ENCODE results near the gene CCDC194.
"Not testable (repeated sequence)": the region's sequence is repeated elsewhere in the genome, so short reads cannot be mapped to it uniquely, and the experiment has no call there.

CCDC194 gene

GRCh38 chr19:17363852-17364605 is 30.0 kb downstream of the CCDC194 start:
- not testable (repeated sequence) for H3K36me3 ChIP-seq (ENCODE audit: control insufficient read depth, insufficient read depth, low read length); H3K4me3 ChIP-seq (ENCODE audit: low read depth, low read length); H3K9ac ChIP-seq (ENCODE audit: low read length); H3K27ac ChIP-seq (ENCODE audit: low read depth, low read length); H3K4me1 ChIP-seq (ENCODE audit: control insufficient read depth, insufficient read depth, low read length); H3K9me3 ChIP-seq (ENCODE audit: control insufficient read depth, insufficient read depth, low read depth, low read length); H3K27me3 ChIP-seq (ENCODE audit: control insufficient read depth, insufficient read depth, low read length)

GRCh38 chr19:17359905-17360800 is 33.8 kb downstream of the CCDC194 start:
- Histone ChIP-seq H3K9ac (ENCODE audit: low read length) (no peak overlapping the region), H3K4me3 (ENCODE audit: low read depth, low read length) (no peak overlapping the region), H3K4me1 (ENCODE audit: control insufficient read depth, insufficient read depth, low read length) (no peaks in the 10 kb centered on the region; the same call in 1 of the 2 replicates), H3K27me3 (ENCODE audit: control insufficient read depth, insufficient read depth, low read length) (no peaks in the 10 kb centered on the region), H3K36me3 (ENCODE audit: control insufficient read depth, insufficient read depth, low read length) (no peaks in the 10 kb centered on the region), H3K27ac (ENCODE audit: low read depth, low read length) (no peak overlapping the region), H3K9me3 (ENCODE audit: control insufficient read depth, insufficient read depth, low read depth, low read length) (no peaks in the 10 kb centered on the region)

DNA sequence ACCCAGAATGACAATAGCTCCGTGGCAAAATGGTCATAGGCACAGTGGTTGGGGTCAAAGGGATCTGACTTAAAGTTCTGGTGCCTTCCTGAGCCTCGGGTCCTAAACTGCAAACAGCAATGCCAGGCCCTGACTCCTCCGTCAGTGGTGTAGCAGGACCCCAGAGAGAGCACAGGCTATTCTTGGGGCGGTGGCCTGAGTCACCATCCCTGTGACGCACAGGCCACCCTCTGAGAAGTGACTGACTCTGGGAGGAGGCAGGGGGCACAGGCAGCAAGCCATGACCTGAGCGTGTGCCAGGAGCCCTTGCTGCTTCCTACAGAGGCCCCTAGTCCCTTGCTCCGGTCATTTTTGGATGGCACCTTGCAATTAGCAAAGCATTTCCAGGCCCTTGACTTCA is 35.6 kb downstream of the CCDC194 start:
- Histone ChIP-seq H3K36me3 (ENCODE audit: control insufficient read depth, insufficient read depth, low read length) (no peaks in the 10 kb centered on the region), H3K9ac (ENCODE audit: low read length) (no peak overlapping the region), H3K27me3 (ENCODE audit: control insufficient read depth, insufficient read depth, low read length) (no peaks in the 10 kb centered on the region), H3K27ac (ENCODE audit: low read depth, low read length) (no peak overlapping the region), H3K4me1 (ENCODE audit: control insufficient read depth, insufficient read depth, low read length) (no peaks in the 10 kb centered on the region; the same call in 1 of the 2 replicates), H3K4me3 (ENCODE audit: low read depth, low read length) (no peak overlapping the region), H3K9me3 (ENCODE audit: control insufficient read depth, insufficient read depth, low read depth, low read length) (no peaks in the 10 kb centered on the region)

GRCh38 chr19:17357724-17358123 is 36.3 kb downstream of the CCDC194 start:
- H3K36me3 ChIP-seq (ENCODE audit: control insufficient read depth, insufficient read depth, low read length), result no peaks in the 10 kb centered on the region
- H3K27me3 ChIP-seq (ENCODE audit: control insufficient read depth, insufficient read depth, low read length), result no peaks in the 10 kb centered on the region
- H3K27ac ChIP-seq (ENCODE audit: low read depth, low read length), result no peak overlapping the region
- H3K4me1 ChIP-seq (ENCODE audit: control insufficient read depth, insufficient read depth, low read length), result no peaks in the 10 kb centered on the region; the same call in 1 of the 2 replicates
- H3K9me3 ChIP-seq (ENCODE audit: control insufficient read depth, insufficient read depth, low read depth, low read length), result no peaks in the 10 kb centered on the region
- no peak overlapping the region for H3K4me3 ChIP-seq (ENCODE audit: low read depth, low read length)
- no peak overlapping the region for H3K9ac ChIP-seq (ENCODE audit: low read length)

DNA sequence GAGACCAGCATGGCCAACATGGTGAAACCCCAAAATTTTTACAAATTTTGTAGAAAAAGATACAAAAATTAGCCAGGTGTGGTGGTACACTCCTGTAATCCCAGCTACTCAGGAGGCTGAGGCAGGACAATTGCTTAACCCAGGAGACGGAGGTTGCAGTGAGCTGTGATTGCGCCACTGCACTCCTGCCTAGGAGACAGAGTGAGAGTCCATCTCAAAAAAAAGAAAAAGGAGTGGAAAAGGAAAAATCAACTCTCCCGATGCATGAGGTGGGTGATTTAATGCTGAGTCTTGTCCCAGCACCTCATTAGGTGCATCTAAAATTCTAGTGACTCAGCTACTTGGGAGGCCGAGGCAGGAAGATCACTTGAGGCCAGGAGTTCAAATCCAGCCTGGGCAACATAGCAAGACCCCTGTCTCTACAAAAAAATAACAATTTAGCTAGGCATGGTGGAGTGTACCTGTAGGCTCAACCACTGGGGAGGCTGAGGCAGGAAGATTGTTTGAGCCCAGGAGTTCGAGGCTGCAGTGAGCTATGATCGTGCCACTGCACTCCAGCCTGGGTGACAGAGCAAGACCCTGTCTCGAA is 36.8 kb downstream of the CCDC194 start:
- no peak overlapping the region for H3K27ac ChIP-seq (ENCODE audit: low read depth, low read length)
- H3K36me3 ChIP-seq (ENCODE audit: control insufficient read depth, insufficient read depth, low read length), result no peaks in the 10 kb centered on the region

GRCh38 chr19:17353386-17353785 is 40.6 kb downstream of the CCDC194 start:
- Histone ChIP-seq H3K27ac (ENCODE audit: low read depth, low read length) (no peak overlapping the region), H3K4me3 (ENCODE audit: low read depth, low read length) (no peak overlapping the region), H3K9ac (ENCODE audit: low read length) (no peak overlapping the region), H3K27me3 (ENCODE audit: control insufficient read depth, insufficient read depth, low read length) (no peaks in the 10 kb centered on the region), H3K9me3 (ENCODE audit: control insufficient read depth, insufficient read depth, low read depth, low read length) (no peaks in the 10 kb centered on the region), H3K4me1 (ENCODE audit: control insufficient read depth, insufficient read depth, low read length) (peaks cover 13% of the 10 kb centered on the region; the same call in 1 of the 2 replicates), H3K36me3 (ENCODE audit: control insufficient read depth, insufficient read depth, low read length) (no peaks in the 10 kb centered on the region)

More for the DNA sequence above, 36.8 kb downstream of the CCDC194 start:
- Histone ChIP-seq H3K9me3 (ENCODE audit: control insufficient read depth, insufficient read depth, low read depth, low read length) (no peaks in the 10 kb centered on the region), H3K4me1 (ENCODE audit: control insufficient read depth, insufficient read depth, low read length) (no peaks in the 10 kb centered on the region; the same call in 1 of the 2 replicates), H3K9ac (ENCODE audit: low read length) (no peak overlapping the region), H3K27me3 (ENCODE audit: control insufficient read depth, insufficient read depth, low read length) (no peaks in the 10 kb centered on the region), H3K4me3 (ENCODE audit: low read depth, low read length) (no peak overlapping the region)

- Histone ChIP-seq H3K27me3 (ENCODE audit: control insufficient read depth, insufficient read depth, low read length) (no peaks in the 10 kb centered on the region), H3K27ac (ENCODE audit: low read depth, low read length) (no peak overlapping the region), H3K9ac (ENCODE audit: low read length) (no peak overlapping the region), H3K4me3 (ENCODE audit: low read depth, low read length) (no peak overlapping the region), H3K4me1 (ENCODE audit: control insufficient read depth, insufficient read depth, low read length) (peaks cover 15% of the 10 kb centered on the region; the same call in 1 of the 2 replicates), H3K36me3 (ENCODE audit: control insufficient read depth, insufficient read depth, low read length) (no peaks in the 10 kb centered on the region), H3K9me3 (ENCODE audit: control insufficient read depth, insufficient read depth, low read depth, low read length) (no peaks in the 10 kb centered on the region)
Measured at GRCh38 chr19:17352608-17353280, 41.3 kb downstream of the CCDC194 start.

DNA sequence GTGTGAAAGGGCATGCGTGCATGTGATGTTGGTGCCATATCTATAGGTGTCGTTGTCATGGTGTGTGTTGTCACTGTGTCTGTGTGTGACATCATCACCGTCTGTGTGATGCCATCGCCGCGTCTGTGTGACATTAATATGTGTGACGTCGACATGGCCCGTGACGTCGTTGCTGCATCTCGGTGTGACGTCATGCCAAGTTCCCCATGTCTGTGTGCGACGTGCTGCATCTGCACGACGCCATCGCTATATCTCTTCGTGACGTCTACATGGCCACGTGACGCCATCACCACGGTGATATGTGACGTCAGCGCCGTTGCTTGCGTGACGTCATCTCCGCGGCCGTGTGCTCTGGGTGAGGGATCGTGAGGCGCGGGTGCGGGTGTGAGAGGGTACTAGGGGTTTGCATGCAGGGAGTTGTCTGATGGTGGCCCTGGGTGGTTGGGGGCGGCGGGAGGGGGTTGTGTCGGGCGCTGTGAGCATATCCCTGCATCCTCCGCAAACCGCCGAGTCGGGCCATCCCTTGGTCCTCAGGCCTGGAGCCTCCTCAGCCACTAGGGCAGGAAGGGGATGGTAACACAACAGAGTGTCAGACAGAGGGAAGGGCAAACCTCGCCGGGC is 42.1 kb downstream of the CCDC194 start:
- H3K27me3 ChIP-seq (ENCODE audit: control insufficient read depth, insufficient read depth, low read length), result no peaks in the 10 kb centered on the region
- H3K9me3 ChIP-seq (ENCODE audit: control insufficient read depth, insufficient read depth, low read depth, low read length), result no peaks in the 10 kb centered on the region
- H3K4me3 ChIP-seq (ENCODE audit: low read depth, low read length), result no peak overlapping the region
- peaks cover 15% of the 10 kb centered on the region; the same call in 1 of the 2 replicates for H3K4me1 ChIP-seq (ENCODE audit: control insufficient read depth, insufficient read depth, low read length)
- no peak overlapping the region for H3K27ac ChIP-seq (ENCODE audit: low read depth, low read length)
- no peak overlapping the region for H3K9ac ChIP-seq (ENCODE audit: low read length)
- no peaks in the 10 kb centered on the region for H3K36me3 ChIP-seq (ENCODE audit: control insufficient read depth, insufficient read depth, low read length)

DNA sequence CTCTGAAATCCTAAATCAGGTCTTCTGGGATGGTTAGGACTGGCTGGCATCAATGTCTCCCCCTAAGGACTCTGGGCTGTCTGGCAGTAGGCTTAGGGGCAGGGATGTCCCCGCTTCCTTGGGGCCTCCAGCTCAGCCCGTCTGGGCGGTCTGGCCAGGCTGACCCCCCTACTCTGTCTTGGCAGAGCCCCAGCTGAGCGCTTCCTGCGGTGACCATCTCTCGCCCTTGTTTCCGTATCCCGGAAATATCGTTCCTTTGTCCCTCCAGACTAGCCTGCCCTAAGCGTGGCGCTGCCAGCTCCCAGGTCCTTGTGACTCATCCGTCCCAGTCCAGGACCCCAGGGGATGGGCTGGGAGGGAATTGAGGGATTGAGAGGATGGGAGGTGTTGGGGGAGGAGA is 45.3 kb downstream of the CCDC194 start:
- H3K9ac ChIP-seq (ENCODE audit: low read length), result peak overlapping the region; percentile 60

GRCh38 chr19:17347877-17348276 is 46.1 kb downstream of the CCDC194 start:
- Histone ChIP-seq H3K27ac (ENCODE audit: low read depth, low read length) (no peak overlapping the region), H3K4me3 (ENCODE audit: low read depth, low read length) (no peak overlapping the region)

More for the DNA sequence above, 45.3 kb downstream of the CCDC194 start:
- Histone ChIP-seq H3K36me3 (ENCODE audit: control insufficient read depth, insufficient read depth, low read length) (no peaks in the 10 kb centered on the region), H3K27me3 (ENCODE audit: control insufficient read depth, insufficient read depth, low read length) (no peaks in the 10 kb centered on the region), H3K27ac (ENCODE audit: low read depth, low read length) (no peak overlapping the region; the same call in 1 of the 2 replicates), H3K4me1 (ENCODE audit: control insufficient read depth, insufficient read depth, low read length) (peaks cover 15% of the 10 kb centered on the region; the same call in 1 of the 2 replicates), H3K9me3 (ENCODE audit: control insufficient read depth, insufficient read depth, low read depth, low read length) (no peaks in the 10 kb centered on the region), H3K4me3 (ENCODE audit: low read depth, low read length) (0 out of 2 replicates have a peak overlapping the region, but pooled peaks have one; percentile 15)

More at GRCh38 chr19:17347877-17348276, 46.1 kb downstream of the CCDC194 start:
- Histone ChIP-seq H3K9me3 (ENCODE audit: control insufficient read depth, insufficient read depth, low read depth, low read length) (no peaks in the 10 kb centered on the region), H3K36me3 (ENCODE audit: control insufficient read depth, insufficient read depth, low read length) (no peaks in the 10 kb centered on the region), H3K4me1 (ENCODE audit: control insufficient read depth, insufficient read depth, low read length) (peaks cover 15% of the 10 kb centered on the region; the same call in 1 of the 2 replicates), H3K9ac (ENCODE audit: low read length) (no peak overlapping the region), H3K27me3 (ENCODE audit: control insufficient read depth, insufficient read depth, low read length) (no peaks in the 10 kb centered on the region)

Data from HUES6 (cell line).